Measurements from ENCODE around the gene PSMD6. TPM values are rescaled to one million over a fixed set of nuclear protein-coding genes. Genes with fewer than 3 reads are reported as not detected.

The PSMD6 gene
- total RNA-seq, 1 experiment from 2014 or later: 62.7 TPM

Other genes with a start within 250 kb of the PSMD6 start
- not detected in 2 replicates for gene C3orf49, start 204.2 kb downstream of the PSMD6 start, total RNA-seq (2022)
- 117 and 123 TPM in 2 replicates for gene THOC7, start 159.7 kb downstream of the PSMD6 start, total RNA-seq (2022)
- 29.2 and 36.7 TPM in 2 replicates for gene ATXN7, start 159.6 kb downstream of the PSMD6 start, total RNA-seq (2022)
- gene SCAANT1, start 111.1 kb downstream of the PSMD6 start, total RNA-seq (2022): not detected in 2 replicates
- gene PRICKLE2, start 202.0 kb upstream of the PSMD6 start, total RNA-seq (2022): 9.6 and 11.4 TPM in 2 replicates